Stimulated activated CD8-positive, alpha-beta memory T cell treated with anti-CD3 and anti-CD28 coated beads, Interleukin-12 subunit alpha, Interleukin-12 subunit beta, amount 100 ng/mL, for 24 hours (primary cell): Measurements from ENCODE around the gene CAPN3.
"Not testable (repeated sequence)": the region's sequence is repeated elsewhere in the genome, so short reads cannot be mapped to it uniquely, and the experiment has no call there.

Source experiments
- DNase-seq: peaks from one replicate; pipeline ENCODE4 v3.0.0-alpha.2; 2020; ENCODE audit errors: extremely low read depth

Gene CAPN3

DNA sequence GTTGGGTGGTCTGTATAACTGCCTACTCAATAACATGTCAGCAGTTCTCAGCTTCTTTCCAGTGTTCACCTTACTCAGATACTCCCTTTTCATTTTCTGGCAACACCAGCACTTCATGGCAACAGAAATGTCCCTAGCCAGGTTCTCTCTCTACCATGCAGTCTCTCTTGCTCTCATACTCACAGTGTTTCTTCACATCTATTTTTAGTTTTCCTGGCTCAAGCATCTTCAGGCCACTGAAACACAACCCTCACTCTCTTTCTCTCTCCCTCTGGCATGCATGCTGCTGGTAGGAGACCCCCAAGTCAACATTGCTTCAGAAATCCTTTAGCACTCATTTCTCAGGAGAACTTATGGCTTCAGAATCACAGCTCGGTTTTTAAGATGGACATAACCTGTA, at the start of gene CAPN3:
Gene CAPN3 (plus strand): TSS at position 253 of the 400 bp plus-strand sequence. CDS start 305 bp downstream, outside the sequence.
- DNase-seq = no peak

DNA sequence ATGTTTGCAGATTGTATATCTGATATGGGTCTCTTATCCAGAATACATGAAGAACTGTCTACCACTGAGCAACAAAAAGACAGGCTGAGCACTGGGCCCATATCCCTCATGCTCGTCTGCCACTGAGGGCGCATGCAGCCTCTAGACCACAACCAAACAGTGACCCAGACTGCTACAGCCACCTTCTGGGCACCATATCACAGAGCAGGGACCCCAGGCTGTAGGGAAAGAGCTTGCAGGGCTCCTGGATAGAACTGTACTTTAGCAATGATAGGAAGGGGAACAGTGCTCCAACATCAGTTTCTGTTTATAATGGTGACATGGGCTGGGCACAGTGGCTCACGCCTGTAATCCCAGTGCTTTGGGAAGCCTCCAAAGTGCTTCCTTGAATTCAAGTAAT, 45.8 kb upstream of the CAPN3 start:
- no peak for DNase-seq

DNA sequence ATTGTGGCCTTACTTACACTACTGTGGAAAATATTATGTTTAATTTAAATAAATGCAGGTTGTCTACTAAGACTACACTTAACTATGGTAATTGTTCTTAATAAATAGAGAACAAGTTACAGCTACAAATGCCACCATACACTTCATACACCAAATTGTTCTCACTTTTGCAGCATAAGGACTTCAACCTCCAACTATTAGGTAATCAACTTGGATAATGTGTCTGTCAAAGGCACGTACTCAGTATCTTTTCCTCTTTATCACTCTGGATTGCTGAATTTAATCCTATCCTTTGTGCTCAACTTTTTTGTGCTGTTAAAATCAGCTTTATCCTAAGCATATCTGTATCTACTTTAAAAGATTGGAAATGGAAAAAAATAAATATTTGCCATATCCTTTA, 44.5 kb upstream of the CAPN3 start:
- DNase-seq = no peak

DNA sequence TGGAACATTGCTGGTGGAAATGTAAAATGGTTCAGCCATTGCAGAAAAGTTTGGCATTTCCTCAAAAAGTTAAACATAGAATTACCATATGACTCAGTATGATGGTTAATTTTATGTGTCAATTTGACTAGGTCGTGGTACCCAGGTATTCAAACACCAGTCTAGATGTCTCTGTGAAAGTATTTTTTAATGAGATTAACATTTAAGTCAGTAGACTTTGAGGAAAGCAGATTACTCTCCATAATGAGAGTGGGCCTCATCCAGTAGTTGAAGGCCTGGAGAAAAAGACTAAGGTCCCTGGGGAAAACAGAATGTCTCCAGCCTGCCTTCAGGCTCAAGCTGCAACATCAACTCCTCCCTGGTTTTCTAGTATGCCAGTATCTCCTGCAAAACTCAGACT, 43.8 kb upstream of the CAPN3 start:
- DNase-seq = no peak

DNA sequence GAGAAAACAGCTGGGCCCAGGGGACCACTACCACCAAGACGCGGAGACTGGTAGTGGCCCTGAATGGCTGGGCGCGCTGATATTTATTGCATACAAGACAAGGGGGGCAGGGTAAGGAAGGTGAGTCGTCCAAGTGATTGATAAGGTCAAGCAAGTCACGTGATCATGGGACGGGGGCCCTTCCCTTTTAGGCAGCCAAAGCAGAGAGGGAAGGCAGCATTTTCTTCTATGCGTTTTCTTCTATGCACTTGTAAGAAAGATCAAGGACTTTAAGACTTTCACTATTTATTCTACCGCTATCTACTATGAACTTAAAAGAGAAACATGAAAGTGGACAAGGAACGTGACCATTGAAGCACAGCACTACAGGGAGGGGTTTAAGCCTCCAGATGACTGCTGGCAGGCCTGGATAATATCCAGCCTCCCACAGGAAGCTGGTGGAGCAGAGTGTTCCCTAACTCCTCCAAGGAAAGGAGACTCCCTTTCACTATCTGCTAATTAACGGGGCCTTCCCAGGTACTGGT, 43.0 kb upstream of the CAPN3 start:
- not testable (repeated sequence) for DNase-seq

DNA sequence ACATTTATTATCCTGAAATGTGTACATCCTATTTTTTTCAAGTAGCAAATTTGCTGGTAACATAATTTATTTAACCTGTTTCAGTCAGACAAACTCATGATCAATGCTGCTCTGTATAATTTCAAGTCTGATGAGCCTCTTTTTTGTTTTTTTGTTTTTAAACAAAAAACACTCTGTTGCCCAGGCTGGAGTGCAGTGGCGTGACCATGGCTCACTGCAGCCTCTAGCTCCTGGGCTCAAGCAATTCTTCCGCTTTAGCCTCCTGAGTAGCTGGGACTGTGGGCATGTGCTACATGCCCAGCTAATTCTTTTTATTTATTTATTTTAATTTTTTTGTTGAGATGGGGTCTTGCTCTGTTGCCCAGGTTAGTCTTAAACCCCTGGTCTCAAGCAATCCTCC, 40.1 kb upstream of the CAPN3 start:
- no peak for DNase-seq

DNA sequence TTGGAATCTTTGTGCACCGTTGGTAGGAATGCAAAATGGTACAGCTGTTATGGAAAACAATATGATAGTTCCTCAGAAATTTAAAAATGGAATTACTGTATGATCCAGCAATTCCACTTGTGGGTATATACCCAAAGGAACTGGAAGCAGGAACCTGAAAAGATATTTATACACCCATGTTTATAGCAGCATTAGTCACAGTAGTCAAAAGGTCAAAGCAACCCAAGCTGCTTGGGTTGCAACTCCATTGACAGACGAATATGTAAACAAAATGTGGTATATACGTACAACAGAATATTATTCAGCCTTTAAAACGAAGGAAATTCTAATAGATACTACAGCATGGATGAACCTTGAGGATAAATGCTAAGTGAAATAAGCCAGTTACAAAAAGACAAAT, 35.0 kb upstream of the CAPN3 start:
- no peak for DNase-seq

DNA sequence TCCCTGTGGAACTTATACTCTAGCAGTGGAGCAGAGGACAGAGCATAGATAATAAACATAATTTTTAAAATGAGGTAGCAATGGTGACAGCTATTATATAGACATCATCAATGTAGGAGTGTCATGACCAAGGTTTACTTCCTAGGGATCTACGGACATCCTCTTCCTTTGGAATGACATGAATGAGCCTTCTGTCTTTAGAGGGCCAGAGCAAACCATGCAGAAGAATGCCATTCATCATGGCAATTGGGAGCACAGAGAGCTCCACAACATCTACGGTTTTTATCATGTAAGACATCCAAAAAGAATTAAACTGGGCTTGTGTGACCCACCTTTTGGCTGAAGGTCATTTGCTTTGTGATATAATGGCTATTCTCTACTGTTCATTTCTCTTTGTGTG, 30.1 kb upstream of the CAPN3 start:
- DNase-seq = no peak

DNA sequence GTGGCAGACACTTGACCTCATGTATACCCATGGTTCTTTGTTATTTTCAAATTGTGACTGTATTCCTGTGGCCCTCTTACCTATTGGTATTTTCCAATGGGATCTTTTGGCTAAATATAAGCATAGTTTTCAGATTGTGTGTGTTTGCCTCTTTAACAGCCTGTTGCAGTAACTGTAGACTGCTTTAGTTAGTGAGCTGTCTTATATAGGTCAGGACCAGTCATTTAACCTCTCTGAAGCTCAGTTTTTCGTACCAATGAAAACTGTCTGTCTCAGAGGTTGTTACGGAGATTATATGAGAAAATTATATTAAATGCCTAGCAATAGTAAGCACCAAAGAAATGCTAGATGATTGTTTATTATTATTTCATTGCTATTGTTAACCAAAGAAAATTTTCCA, 29.3 kb upstream of the CAPN3 start:
- DNase-seq = no peak

DNA sequence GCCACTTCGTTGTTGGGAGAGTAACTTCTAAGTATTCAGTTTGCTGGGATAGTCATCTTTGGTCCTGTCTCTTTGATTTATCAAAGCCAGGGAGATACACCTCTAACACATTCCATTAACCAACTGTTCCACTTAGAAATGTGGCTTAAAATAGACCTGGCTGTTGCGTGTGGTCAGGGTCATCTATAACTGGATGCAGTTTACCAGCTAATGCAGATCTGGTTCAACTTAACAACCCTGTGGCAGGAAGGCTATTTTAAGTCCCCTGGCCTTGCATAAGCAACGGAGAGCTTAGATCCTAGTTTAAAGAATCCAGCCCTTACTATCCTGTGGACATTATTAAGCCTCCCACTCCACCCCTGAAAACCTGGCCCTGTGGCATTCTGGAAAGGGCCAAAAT, 28.1 kb upstream of the CAPN3 start:
- DNase-seq = no peak

DNA sequence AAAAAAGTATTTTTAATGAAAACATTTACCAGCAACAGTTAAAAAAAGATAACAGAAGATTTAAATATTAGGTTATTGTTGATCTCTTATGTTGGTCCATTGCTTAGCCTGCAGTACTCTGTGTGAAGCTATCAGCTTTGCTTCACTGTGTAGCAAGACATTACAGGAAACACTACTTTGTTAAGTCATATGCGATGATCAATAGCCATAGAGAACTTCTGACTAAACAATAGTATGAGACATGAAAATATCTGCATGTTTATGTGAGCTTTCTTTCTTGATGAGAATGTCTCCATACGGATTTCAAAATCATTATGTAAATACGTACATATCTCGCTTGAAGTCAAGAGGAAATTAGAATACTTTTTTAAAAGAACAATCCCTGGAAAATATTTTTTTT, 27.0 kb upstream of the CAPN3 start:
- no peak for DNase-seq

DNA sequence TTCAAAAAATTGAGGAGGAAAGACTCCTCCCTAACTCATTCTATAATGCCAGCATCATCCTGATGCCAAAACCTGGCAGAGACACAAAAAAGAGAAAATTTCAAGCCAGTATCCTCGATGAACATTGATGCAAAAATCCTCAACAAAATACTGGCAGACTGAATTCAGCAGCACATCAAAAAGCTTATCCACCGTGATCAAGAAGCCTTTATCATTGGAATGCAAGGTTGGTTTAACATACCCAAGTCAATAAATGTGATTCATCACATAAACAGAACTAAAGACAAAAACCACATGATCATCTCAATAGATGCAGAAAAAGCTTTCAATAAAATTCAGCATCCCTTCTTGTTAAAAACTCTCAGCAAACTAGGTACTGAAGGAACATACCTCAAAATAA, 24.2 kb upstream of the CAPN3 start:
- no peak for DNase-seq

DNA sequence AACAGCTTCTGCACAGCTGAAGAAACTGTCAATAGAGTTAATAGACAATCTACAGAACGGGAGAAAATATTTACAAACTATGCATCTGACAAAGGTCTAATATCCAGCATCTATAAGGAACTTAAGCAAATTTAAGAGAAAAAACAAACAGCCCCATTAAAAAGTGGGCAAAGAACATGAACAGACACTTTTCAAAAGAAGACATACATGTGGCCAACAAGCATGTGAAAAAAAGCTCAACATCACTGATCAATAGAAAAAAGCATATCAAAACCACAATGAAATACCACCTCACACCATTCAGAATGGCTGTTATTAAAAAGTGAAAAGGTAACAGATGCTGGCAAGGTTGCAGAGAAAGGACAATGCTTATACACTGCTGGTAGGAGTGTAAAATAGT, 22.7 kb upstream of the CAPN3 start:
- not testable (repeated sequence) for DNase-seq

DNA sequence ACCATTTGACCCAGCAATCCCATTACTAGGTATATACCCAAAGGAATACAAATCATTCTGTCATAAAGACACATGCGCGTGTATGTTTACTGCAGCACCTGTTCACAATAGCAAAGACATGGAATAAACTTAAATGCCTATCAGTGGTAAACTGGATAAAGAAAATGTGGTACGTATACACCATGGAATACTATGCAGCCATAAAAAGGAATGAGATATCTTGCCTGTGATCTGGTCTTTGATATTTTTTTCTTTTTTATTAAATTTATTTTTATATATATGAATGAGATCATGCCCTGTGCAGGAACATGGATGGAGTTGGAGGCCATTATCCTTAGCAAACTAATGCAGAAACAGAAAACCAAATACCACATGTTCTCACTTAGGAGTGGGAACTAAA, 22.2 kb upstream of the CAPN3 start:
- DNase-seq = not testable (repeated sequence)

DNA sequence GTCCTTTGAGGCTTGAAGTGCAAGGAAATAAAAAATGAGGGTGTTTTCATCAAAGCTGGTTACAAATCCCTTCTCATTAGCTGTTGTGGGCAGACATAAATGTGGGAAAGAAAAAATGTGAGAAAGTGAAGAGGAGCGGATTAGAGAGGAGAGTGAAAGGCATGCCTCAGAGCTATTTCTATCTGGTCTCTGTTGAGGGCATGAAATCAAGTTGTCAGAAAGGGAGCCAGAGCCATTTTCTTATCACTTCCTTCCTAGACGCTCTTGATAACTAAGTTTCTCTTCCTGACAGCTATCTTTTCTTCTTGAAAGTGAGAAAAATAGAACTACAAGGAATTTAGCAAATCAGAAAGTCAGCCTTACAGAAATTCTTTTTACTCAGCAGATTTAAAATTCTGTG, 20.8 kb upstream of the CAPN3 start:
- DNase-seq = no peak

DNA sequence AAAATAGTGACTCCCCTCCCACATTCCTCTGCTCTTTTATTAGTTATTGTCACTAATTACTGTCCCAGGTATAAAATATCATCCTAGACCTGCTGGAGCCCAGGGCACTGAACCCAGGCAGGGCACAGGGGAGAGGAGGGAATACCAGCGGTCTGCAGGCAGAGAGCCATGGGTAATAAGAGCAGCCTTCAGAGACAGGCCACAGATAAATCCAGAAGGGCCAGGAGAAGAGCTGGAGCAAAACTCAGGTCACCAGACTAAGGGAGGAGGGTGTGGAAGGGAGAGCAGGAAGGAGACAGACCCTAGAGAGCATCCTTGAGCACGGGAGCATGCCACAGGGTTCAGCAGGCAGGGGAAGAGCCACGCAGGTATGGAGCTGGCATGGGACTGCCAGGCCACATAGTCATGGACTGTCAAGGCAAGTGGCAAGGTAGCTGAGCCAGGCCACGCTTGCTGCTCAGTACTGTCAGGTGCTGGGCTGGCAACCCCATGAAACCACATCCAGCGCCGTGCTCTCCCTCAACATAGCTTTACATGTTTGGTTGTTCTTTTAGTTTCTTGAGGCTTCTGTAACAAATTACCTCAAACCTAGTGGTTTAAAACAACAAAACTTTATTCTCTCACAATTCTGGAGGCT, 15.6 kb upstream of the CAPN3 start:
- no peak for DNase-seq

DNA sequence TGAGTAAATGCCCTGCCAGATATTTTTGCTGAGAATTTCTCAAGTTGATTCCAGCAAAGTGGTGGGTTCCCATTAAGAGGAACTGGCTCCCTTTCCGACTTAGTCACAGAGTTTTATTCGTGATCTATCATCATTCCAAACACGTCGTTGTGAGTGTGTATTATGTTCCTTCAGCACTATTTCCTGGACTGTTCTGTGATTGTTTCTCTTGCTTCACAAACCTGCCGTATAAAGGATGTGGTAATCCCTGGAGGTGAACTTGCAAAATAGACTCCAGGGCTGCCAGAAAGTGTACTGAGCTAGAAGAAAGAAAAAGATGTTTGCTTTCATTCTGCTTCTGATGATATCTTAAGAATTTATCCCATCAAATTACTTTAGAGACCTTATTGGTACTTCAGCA, 14.5 kb upstream of the CAPN3 start:
- DNase-seq = no peak

DNA sequence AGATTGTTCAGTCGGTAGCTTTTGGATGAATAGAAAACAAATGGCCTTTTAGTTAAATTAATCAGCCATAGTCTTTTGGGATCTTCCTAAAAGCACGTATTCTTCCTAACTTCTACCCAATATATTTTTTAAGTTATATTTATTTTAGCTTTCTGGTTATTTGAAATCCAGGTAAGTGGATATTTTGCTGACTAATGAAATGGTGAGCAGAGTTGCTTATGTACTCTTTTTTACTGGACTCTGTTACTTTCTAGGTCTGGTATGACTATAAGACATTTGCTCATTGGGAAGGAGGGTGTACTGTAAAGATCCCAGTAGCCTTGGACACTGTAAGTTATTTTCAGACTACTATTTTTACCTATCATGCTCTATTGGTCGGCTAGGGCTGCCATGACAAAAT, 13.8 kb upstream of the CAPN3 start:
- DNase-seq = no peak

DNA sequence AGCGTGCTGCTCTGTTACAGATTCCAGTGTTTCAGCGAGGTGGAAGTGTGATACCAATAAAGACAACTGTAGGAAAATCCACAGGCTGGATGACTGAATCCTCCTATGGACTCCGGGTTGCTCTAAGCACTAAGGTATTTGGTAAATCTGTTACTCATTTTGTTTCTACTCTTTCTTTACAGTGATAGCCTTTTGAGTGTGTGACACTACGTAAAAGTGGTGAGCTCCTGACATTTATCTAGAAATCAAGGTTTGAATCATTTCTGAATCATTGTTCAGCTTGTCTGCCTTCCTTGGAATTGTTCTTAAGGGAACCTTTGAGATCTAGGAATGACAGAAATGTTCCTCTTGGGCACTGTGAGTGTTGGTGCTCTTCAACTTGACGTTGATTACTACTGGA, 11.2 kb upstream of the CAPN3 start:
- DNase-seq = no peak

DNA sequence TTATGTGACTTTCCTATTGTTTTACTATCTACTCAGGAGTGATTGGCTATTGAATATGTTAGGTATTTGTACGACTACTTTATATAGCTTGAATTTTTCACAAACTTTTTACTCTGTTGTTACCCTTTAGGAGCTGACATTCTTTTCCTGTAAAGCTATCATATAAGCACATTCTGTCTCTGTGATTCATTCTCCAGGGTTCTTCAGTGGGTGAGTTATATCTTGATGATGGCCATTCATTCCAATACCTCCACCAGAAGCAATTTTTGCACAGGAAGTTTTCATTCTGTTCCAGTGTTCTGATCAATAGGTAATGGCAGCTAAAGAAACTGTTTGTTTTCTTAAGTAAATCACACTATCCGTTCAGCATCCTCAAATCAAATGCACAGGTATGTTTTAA, 10.1 kb upstream of the CAPN3 start:
- DNase-seq = no peak

DNA sequence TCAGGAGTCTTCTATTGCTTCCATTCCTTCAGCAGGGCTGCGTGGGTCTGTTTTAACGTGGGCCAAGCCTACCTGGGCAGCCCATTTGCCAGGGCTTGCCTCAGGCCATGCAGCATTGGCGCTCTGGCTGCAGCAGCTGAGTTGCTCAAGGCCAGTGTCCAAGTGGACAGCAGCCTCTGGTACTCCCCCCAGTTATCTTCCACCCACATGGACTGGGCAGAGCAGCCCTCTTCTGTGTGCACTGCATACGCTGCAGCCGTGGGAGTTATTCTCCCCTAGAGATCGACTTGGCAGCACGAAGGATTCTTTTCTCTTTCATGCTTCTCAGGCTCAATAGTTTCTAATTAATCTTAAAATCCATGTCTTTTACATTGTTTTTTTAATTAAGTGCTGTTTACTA, 6.9 kb upstream of the CAPN3 start:
- no peak for DNase-seq

DNA sequence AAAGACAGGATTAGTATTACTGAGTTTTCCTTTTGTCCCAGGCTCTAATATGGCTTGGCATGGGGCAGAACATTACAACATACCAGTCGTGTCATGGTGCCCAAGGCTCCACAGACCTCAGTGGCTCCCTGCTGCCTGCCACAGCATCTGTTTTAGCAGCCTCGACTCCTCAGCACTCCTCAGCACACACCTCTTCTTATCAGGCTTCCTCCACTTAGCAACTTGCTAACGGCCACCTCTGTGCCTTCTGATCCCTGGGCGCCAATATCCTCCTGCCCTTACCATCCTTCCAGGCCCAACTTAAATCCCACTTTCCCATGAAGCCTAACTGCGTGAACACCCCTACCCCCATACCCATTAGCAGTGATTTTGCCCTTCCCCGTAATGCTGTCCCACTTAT, 6.2 kb upstream of the CAPN3 start:
- no peak for DNase-seq

DNA sequence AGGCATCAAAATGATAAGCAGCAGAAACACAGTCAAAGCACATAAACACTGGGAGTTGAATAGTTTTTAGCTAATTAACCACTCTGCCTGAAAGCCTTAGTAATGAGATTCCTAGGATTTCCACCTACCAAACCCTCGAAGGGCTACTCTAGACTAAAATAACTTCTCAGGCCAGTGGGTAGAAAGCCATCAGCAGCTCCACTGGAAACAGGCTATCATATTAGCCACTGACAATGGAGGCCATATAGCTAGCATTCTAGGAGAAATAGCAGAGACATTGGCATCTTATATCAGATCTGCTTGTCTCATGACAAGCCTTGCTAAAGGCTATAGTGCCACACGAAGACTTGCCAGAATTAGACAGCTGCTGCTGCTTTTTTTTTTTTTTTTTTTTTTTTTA, 4.5 kb upstream of the CAPN3 start:
- DNase-seq = no peak

DNA sequence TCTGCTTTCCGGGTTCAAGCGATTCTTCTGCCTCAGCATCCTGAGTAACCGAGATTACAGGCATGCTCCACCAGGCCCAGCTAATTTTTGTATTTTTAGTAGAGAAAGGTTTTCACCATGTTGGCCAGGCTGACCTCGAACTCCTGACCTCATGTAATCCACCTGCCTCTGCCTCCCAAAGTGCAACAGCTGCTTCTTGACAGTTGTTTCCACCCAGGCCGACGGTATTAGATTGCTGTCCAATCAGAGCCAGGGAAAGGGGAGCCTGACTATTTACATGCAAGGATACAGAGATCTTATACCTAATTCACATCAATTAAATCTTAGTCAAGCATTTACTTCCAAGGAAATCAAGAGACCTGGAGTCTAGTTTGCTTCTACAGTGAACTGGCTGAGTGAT, 4.0 kb upstream of the CAPN3 start:
- no peak for DNase-seq
